Measurements from ENCODE around the gene GBX2.
"Not testable (repeated sequence)": the region's sequence is repeated elsewhere in the genome, so short reads cannot be mapped to it uniquely, and the experiment has no call there.

DNA sequence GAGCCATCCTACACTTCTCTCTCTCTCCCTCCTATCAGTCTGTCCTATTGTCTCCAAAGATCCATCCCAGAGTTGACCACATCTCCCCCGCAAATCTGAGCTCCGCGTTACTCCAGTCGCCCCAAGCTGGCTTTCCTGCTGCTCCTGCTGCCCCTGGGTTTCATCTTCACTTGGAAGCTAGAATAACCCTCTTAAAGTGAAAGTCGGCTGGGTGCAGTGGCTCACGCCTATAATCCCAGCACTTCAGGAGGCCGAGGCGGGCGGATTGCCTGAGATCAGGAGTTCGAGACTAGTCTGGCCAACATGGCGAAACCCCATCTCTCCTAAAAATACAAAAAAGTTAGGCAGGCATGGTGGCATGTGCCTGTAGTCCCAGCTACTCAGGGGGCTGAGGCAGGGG, 26.6 kb downstream of the GBX2 start:
- TF ChIP-seq, protein P1, sequence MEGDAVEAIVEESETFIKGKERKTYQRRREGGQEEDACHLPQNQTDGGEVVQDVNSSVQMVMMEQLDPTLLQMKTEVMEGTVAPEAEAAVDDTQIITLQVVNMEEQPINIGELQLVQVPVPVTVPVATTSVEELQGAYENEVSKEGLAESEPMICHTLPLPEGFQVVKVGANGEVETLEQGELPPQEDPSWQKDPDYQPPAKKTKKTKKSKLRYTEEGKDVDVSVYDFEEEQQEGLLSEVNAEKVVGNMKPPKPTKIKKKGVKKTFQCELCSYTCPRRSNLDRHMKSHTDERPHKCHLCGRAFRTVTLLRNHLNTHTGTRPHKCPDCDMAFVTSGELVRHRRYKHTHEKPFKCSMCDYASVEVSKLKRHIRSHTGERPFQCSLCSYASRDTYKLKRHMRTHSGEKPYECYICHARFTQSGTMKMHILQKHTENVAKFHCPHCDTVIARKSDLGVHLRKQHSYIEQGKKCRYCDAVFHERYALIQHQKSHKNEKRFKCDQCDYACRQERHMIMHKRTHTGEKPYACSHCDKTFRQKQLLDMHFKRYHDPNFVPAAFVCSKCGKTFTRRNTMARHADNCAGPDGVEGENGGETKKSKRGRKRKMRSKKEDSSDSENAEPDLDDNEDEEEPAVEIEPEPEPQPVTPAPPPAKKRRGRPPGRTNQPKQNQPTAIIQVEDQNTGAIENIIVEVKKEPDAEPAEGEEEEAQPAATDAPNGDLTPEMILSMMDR (IDR thresholded peaks at IDR 0.05 in 4 of 5, conservative IDR thresholded peaks at IDR 0.05 in 1 of 5) = not testable (repeated sequence)
- TF ChIP-seq POLR2A (IDR thresholded peaks at IDR 0.05) = not testable (repeated sequence)

All from gastrocnemius medialis (tissue), 4 donors.